Stomach (tissue), 4 donors: Measurements from ENCODE around the gene SVIL.

Experiments
- CTCF ChIP-seq, 7 experiments: fragments of 450-650 bp in 4 of 7; fragments of 200-600 bp in 3 of 7; sonication (generic) in 3 of 7; IDR thresholded peaks; one replicate each; pipeline ENCODE4 v1.5.1; 2016 to 2019; ENCODE audit warnings: antibody characterized with exemption in 7 of 7, control low read depth in 2 of 7, mild to moderate bottlenecking in 1 of 7
- POLR2AphosphoS5 ChIP-seq, 3 donors: sonication (generic); formaldehyde crosslinking; IDR thresholded peaks; one replicate each; pipeline ENCODE4 v1.6.1; 2016; ENCODE audit warnings: antibody characterized with exemption in 3 of 3

GRCh38 chr10:29681676-29682448 lies 47.1 kb upstream of the SVIL start:
- TF ChIP-seq CTCF (IDR thresholded peaks at IDR 0.05): no peak
- no peak for TF ChIP-seq POLR2AphosphoS5 (IDR thresholded peaks at IDR 0.05)
